Caco-2 (cell line): ENCODE results near the gene PIK3IP1. TPM values are rescaled to one million over a fixed set of nuclear protein-coding genes. Genes with fewer than 3 reads are reported as not detected.

ENCODE experiments used
- BruUV-seq: library from RNA; stranded (reverse); fragments of 400-500 nt; replicated peaks from 2 replicates; lab custom pipeline; 2021; lab: Mats Ljungman, UMichigan
- CTCF ChIA-PET: fragments of 300-600 bp; sonication (Branson Sonifier 250); formaldehyde crosslinking; loops from one replicate; lab custom pipeline; 2022; ENCODE audit warnings: antibody characterized with exemption; lab: Charles Lee
- POLR2A ChIA-PET: fragments of 300-600 bp; sonication (Branson Sonifier 250); formaldehyde crosslinking; loops from one replicate; lab custom pipeline; 2022; ENCODE audit warnings: antibody characterized with exemption; lab: Charles Lee
- DNase-seq, 2 experiments: peaks; one replicate each; pipeline versions ENCODE4 v3.0.0 to v3.0.0-alpha.2; 2020 to 2022
- H3K27me3 ChIP-seq: replicated peaks from 2 replicates; pipeline ENCODE4 v1.6.0; 2011; ENCODE audit warnings: low read length; ENCODE audit not compliant: control insufficient read depth, insufficient read depth
- H3K36me3 ChIP-seq: 2 replicates; pipeline ENCODE4 v1.5.1; 2011; ENCODE audit warnings: low read length; ENCODE audit not compliant: control insufficient read depth, insufficient read depth
- H3K4me1 ChIP-seq: fragments of 250-450 bp; sonication (Bioruptor Pico); 2 replicates; pipeline ENCODE4 v1.5.1; 2020; ENCODE audit warnings: mild to moderate bottlenecking
- H3K4me3 ChIP-seq: 2 replicates; pipeline ENCODE4 v1.5.1; 2011; ENCODE audit warnings: low read depth, mild to moderate bottlenecking, control low read depth, low read length
- H3K9me3 ChIP-seq: fragments of 250-450 bp; sonication (Bioruptor Pico); 2 replicates; pipeline ENCODE4 v1.5.1; 2020; ENCODE audit warnings: mild to moderate bottlenecking, moderate library complexity
- H3K27ac Mint-ChIP-seq: one replicate; pipeline ENCODE4 v1.8.0; 2022; ENCODE audit warnings: mixed read lengths; ENCODE audit not compliant: unreplicated experiment
- H3K27me3 Mint-ChIP-seq: one replicate; pipeline ENCODE4 v1.8.0; 2022; ENCODE audit warnings: mixed read lengths; ENCODE audit not compliant: insufficient read depth, unreplicated experiment
- H3K36me3 Mint-ChIP-seq: one replicate; pipeline ENCODE4 v1.8.0; 2022; ENCODE audit warnings: mild to moderate bottlenecking, mixed read lengths; ENCODE audit not compliant: insufficient read depth, unreplicated experiment
- H3K4me1 Mint-ChIP-seq: one replicate; pipeline ENCODE4 v1.8.0; 2022; ENCODE audit warnings: low read depth, mixed read lengths; ENCODE audit not compliant: unreplicated experiment
- H3K4me3 Mint-ChIP-seq: one replicate; pipeline ENCODE4 v1.8.0; 2022; ENCODE audit warnings: mild to moderate bottlenecking, moderate library complexity, mixed read lengths; ENCODE audit not compliant: unreplicated experiment
- H3K9me3 Mint-ChIP-seq: one replicate; pipeline ENCODE4 v1.8.0; 2022; ENCODE audit warnings: mixed read lengths; ENCODE audit not compliant: unreplicated experiment
- intact Hi-C: fragments of 100-400 bp; cut with micrococcal nuclease; formaldehyde crosslinking; loops from one replicate; pipeline ENCODE4 v1.10.0; 2022; ENCODE audit not compliant: unreplicated experiment
- total RNA-seq: library from RNA; stranded (reverse); gene quantifications from 2 replicates; pipeline ENCODE4 v1.2.3, GENCODE V29; 2022
- TF ChIP-seq, protein P1 (sequence below), 2 experiments: fragments of 200-600 bp in 1 of 2; IDR thresholded peaks; 1 replicate in 1 of 2; 2 replicates in 1 of 2; pipeline versions ENCODE4 v1.5.1 to v1.8.0; 2011 to 2022; ENCODE audit warnings: antibody characterized with exemption in 1 of 2, control low read depth in 1 of 2, inconsistent platforms in 1 of 2, low read depth in 1 of 2, low read length in 1 of 2, mild to moderate bottlenecking in 1 of 2, moderate library complexity in 1 of 2; ENCODE audit not compliant: insufficient read depth in 1 of 2, severe bottlenecking in 1 of 2, unreplicated experiment in 1 of 2

Gene PIK3IP1
- total RNA-seq, 1 experiment from 2014 or later, result 0.68 TPM

DNA sequence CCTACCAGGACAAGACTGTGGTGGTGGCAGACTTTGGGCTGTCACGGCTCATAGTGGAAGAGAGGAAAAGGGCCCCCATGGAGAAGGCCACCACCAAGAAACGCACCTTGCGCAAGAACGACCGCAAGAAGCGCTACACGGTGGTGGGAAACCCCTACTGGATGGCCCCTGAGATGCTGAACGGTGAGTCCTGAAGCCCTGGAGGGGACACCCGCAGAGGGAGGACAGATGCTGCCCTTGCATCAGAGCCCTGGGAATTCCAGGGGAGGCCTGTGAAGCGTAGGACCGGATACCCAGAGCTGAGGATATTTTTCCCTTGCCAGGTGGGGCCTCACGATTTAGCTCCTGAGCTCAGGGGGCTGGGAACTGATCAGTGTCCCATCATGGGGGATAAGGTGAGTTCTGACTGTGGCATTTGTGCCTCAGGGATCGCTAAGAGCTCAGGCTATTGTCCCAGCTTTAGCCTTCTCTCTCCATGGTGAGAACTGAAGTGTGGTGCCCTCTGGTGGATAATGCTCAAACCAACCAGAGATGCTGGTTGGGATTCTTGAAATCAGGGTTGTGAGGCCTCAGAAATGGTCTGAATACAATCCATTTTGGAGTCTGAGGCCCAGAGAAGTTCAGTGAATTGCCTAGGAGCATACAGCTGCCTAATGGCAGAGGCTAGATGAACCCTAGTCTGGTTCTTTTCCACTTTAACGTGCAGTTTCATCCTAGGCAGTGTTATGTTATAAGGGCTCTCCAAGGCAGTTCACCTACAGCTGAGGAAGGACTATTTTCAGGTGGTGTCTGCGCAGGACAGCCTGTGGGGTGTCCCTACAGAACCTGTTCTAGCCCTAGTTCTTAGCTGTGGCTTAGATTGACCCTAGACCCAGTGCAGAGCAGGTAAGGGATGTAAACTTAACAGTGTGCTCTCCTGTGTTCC lies 19.5 kb downstream of the PIK3IP1 start:
- intact Hi-C loops, result loop anchor here (1.0 to 2.0 kb wide), 3 partner anchors 18 to 60 kb away; partner anchors contain the start of gene LIMK2
- no peak overlapping the region for H3K4me3 Mint-ChIP-seq
- Histone ChIP-seq H3K27me3 (no peaks in the 10 kb centered on the region), H3K4me3 (no peak overlapping the region), H3K36me3 (peaks cover 2% of the 10 kb centered on the region; the same call in 1 of the 2 replicates), H3K4me1 (peaks cover 30% of the 10 kb centered on the region), H3K9me3 (no peaks in the 10 kb centered on the region)
- CTCF ChIA-PET, result interaction anchor here (0.6 to 4.5 kb wide), 21 partner anchors 10 to 607 kb away, joined by 3 to 62 read pairs (median 6); partner anchors contain the start of genes LIMK2, PIK3IP1, RNF185 and SELENOM
- H3K36me3 Mint-ChIP-seq, result peaks cover 47% of the 10 kb centered on the region
- no peaks in the 10 kb centered on the region for H3K27me3 Mint-ChIP-seq
- peak; percentile 60 to 73 for DNase-seq
- TF ChIP-seq, protein P1, sequence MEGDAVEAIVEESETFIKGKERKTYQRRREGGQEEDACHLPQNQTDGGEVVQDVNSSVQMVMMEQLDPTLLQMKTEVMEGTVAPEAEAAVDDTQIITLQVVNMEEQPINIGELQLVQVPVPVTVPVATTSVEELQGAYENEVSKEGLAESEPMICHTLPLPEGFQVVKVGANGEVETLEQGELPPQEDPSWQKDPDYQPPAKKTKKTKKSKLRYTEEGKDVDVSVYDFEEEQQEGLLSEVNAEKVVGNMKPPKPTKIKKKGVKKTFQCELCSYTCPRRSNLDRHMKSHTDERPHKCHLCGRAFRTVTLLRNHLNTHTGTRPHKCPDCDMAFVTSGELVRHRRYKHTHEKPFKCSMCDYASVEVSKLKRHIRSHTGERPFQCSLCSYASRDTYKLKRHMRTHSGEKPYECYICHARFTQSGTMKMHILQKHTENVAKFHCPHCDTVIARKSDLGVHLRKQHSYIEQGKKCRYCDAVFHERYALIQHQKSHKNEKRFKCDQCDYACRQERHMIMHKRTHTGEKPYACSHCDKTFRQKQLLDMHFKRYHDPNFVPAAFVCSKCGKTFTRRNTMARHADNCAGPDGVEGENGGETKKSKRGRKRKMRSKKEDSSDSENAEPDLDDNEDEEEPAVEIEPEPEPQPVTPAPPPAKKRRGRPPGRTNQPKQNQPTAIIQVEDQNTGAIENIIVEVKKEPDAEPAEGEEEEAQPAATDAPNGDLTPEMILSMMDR (IDR thresholded peaks at IDR 0.05; ENCODE audit: insufficient read depth in 1 of 2, low read depth in 1 of 2, low read length in 1 of 2, severe bottlenecking in 1 of 2, unreplicated experiment in 1 of 2), result peak; percentile 66
- POLR2A ChIA-PET, result interaction anchor here (1.0 to 1.1 kb wide), 6 partner anchors 18 to 66 kb away, joined by 3 to 5 read pairs (median 4); no protein-coding TSS in a partner anchor
- BruUV-seq, result no TSS peak
- peaks cover 23% of the 10 kb centered on the region for H3K4me1 Mint-ChIP-seq
- no peak overlapping the region for H3K27ac Mint-ChIP-seq
- no peaks in the 10 kb centered on the region for H3K9me3 Mint-ChIP-seq

DNA sequence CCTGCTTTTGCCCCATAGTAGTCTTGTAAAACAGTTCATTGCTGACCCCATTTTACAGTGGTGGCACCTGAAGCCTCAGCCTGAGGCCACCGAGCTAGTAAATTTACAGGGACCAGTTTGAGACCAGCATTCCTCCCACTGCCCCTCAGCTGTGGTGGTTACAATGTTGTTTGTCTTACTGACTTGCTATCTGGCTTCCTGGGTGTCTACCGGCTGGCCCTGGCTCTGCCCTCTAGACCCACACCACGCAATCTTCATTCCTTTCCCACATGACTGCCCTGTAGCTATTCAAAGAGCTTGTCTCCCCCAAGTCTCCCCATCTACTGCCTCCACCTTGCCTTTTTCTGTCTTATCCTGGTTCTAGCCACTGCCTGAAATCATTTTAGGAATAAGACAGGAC lies 20.8 kb downstream of the PIK3IP1 start:
- intact Hi-C loops, result no loop called here
- Mint-ChIP-seq H3K27me3 (no peaks in the 10 kb centered on the region), H3K27ac (peak overlapping the region; percentile 33), H3K36me3 (peaks cover 42% of the 10 kb centered on the region), H3K4me1 (peaks cover 23% of the 10 kb centered on the region), H3K9me3 (no peaks in the 10 kb centered on the region), H3K4me3 (no peak overlapping the region)
- TF ChIP-seq, protein P1 (IDR thresholded peaks at IDR 0.05; ENCODE audit: insufficient read depth in 1 of 2, low read depth in 1 of 2, low read length in 1 of 2, severe bottlenecking in 1 of 2, unreplicated experiment in 1 of 2), result no peak
- POLR2A ChIA-PET, result interaction anchor here (0.8 to 1.3 kb wide), 3 partner anchors 19 to 27 kb away, joined by 3 to 5 read pairs (median 3); no protein-coding TSS in a partner anchor
- H3K27me3 ChIP-seq, result no peaks in the 10 kb centered on the region
- peaks cover 2% of the 10 kb centered on the region; the same call in 1 of the 2 replicates for H3K36me3 ChIP-seq
- no TSS peak for BruUV-seq
- H3K4me3 ChIP-seq, result no peak overlapping the region
- H3K9me3 ChIP-seq, result no peaks in the 10 kb centered on the region
- H3K4me1 ChIP-seq, result peaks cover 30% of the 10 kb centered on the region
- CTCF ChIA-PET, result interaction anchor here (0.6 to 4.5 kb wide), 4 partner anchors 18 to 109 kb away, joined by 3 to 62 read pairs (median 24); partner anchors contain the start of genes LIMK2 and PIK3IP1
- DNase-seq, result peak in 1 of 2 experiments; percentile 33

DNA sequence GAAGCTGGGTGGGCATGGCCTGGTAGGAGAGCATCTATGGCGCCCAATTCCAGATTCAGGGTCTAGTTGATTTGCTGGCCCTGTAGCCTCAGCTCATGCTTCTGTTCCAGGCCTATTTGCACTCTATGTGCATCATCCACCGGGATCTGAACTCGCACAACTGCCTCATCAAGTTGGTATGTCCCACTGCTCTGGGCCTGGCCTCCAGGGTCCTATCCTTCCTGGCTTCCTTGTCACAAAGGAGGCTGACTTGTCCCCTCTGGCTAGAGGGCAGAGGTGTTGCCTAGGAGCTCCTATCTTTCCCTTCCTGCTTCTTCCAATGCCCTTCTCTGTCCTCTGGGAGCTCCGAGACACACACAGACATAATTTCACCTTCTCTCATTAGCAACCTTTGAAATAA lies 21.3 kb downstream of the PIK3IP1 start:
- Histone ChIP-seq H3K36me3 (peaks cover 2% of the 10 kb centered on the region; the same call in 1 of the 2 replicates), H3K9me3 (no peaks in the 10 kb centered on the region), H3K27me3 (no peaks in the 10 kb centered on the region), H3K4me1 (peaks cover 30% of the 10 kb centered on the region), H3K4me3 (no peak overlapping the region)
- no peaks in the 10 kb centered on the region for H3K9me3 Mint-ChIP-seq
- peaks cover 43% of the 10 kb centered on the region for H3K36me3 Mint-ChIP-seq
- no peaks in the 10 kb centered on the region for H3K27me3 Mint-ChIP-seq
- DNase-seq, result no peak
- H3K27ac Mint-ChIP-seq, result peak overlapping the region; percentile 33
- TF ChIP-seq, protein P1 (IDR thresholded peaks at IDR 0.05; ENCODE audit: insufficient read depth in 1 of 2, low read depth in 1 of 2, low read length in 1 of 2, severe bottlenecking in 1 of 2, unreplicated experiment in 1 of 2), result no peak
- no peak overlapping the region for H3K4me3 Mint-ChIP-seq
- H3K4me1 Mint-ChIP-seq, result peaks cover 23% of the 10 kb centered on the region
- ChIA-PET POLR2A (interaction anchor here (0.8 to 1.3 kb wide), 3 partner anchors 20 to 27 kb away, joined by 3 to 5 read pairs (median 3); no protein-coding TSS in a partner anchor), CTCF (interaction anchor here (1.0 to 4.5 kb wide), 4 partner anchors 18 to 58 kb away, joined by 3 to 62 read pairs (median 4); partner anchors contain the start of genes LIMK2 and PIK3IP1)
- BruUV-seq, result no TSS peak
- intact Hi-C loops, result no loop called here
